Naive thymus-derived CD8-positive, alpha-beta T cell (primary cell): ENCODE results near the gene DHRS12. TPM values are rescaled to one million over a fixed set of nuclear protein-coding genes. Genes with fewer than 3 reads are reported as not detected.

Experiments used
- ATAC-seq, 2 donors: fragments of 150-1000 bp; cut with Tn5 transposase in 1 of 2; sonication (Bioruptor Pico), chemical (Tn5 transposase) in 1 of 2; 1 replicate in 1 of 2; 2 replicates in 1 of 2; pipeline ENCODE4 v1.10.0; 2021; ENCODE audit warnings: mild to moderate bottlenecking in 2 of 2, moderate library complexity in 2 of 2
- POLR2A ChIA-PET: fragments of 350-600 bp; sonication (Branson Sonifier 250); formaldehyde crosslinking; loops from one replicate; lab custom pipeline; 2021; ENCODE audit warnings: antibody characterized with exemption; lab: Charles Lee
- DNase-seq, 10 donors: peaks; one replicate each; pipeline versions ENCODE4 v3.0.0 to v3.0.0-alpha.2; 2020 to 2022
- H3K27ac Mint-ChIP-seq, 10 donors: one replicate each; pipeline ENCODE4 v1.8.0; 2020 to 2022; ENCODE audit warnings: mild to moderate bottlenecking in 10 of 10, mixed read lengths in 10 of 10, moderate library complexity in 4 of 10, inconsistent platforms in 1 of 10
- H3K27me3 Mint-ChIP-seq, 5 donors: one replicate each; pipeline ENCODE4 v1.8.0; 2021 to 2022; ENCODE audit warnings: mixed read lengths in 5 of 5
- H3K36me3 Mint-ChIP-seq, 3 donors: one replicate each; pipeline ENCODE4 v1.8.0; 2020 to 2022; ENCODE audit warnings: mixed read lengths in 3 of 3, mild to moderate bottlenecking in 2 of 3, inconsistent platforms in 1 of 3
- H3K4me1 Mint-ChIP-seq, 4 donors: one replicate each; pipeline ENCODE4 v1.8.0; 2021 to 2022; ENCODE audit warnings: mixed read lengths in 4 of 4
- H3K4me3 Mint-ChIP-seq, 10 donors: one replicate each; pipeline ENCODE4 v1.8.0; 2020 to 2022; ENCODE audit warnings: mild to moderate bottlenecking in 10 of 10, mixed read lengths in 10 of 10, moderate library complexity in 6 of 10, inconsistent platforms in 1 of 10
- H3K9me3 Mint-ChIP-seq, 9 donors: one replicate each; pipeline ENCODE4 v1.8.0; 2020 to 2022; ENCODE audit warnings: mixed read lengths in 9 of 9, mild to moderate bottlenecking in 3 of 9, inconsistent platforms in 1 of 9, moderate library complexity in 1 of 9
- polyA plus RNA-seq, 3 donors: library from polyadenylated mRNA; unstranded; fragments of 300-500 nt; fragmentation: Illumina TruSeq; gene quantifications; one replicate each; pipeline ENCODE4 v1.2.3, GENCODE V29; 2021
- total RNA-seq, 8 experiments: library from RNA in 2 of 8; stranded (reverse) in 2 of 8; gene quantifications; one replicate each; pipeline ENCODE4 v1.2.3 and lab custom pipeline; 2021 to 2026

The DHRS12 gene
- total and polyA plus RNA-seq, 5 experiments from 2014 or later, result 22.1 to 33.2 (median 24.2) TPM

- ATAC-seq, result no peak
- Mint-ChIP-seq H3K36me3 (peaks cover 4 to 35% (median 33%) of the 10 kb centered on the region in 3 donors), H3K27ac (no peak overlapping the region), H3K4me3 (no peak overlapping the region), H3K27me3 (no peaks in the 10 kb centered on the region), H3K4me1 (peaks cover 0 to 4% (median 0%) of the 10 kb centered on the region in 4 donors), H3K9me3 (no peaks in the 10 kb centered on the region)
- DNase-seq, result no peak
- POLR2A ChIA-PET, result no interaction called here
Measured at GRCh38 chr13:51726446-51727193, 77.3 kb downstream of the DHRS12 start.

GRCh38 chr13:51724721-51725120 lies 79.2 kb downstream of the DHRS12 start:
- ATAC-seq (no peak), DNase-seq (no peak)
- Mint-ChIP-seq H3K9me3 (no peaks in the 10 kb centered on the region), H3K4me1 (peaks cover 0 to 3% (median under 1%) of the 10 kb centered on the region in 4 donors), H3K27me3 (peaks cover 0 to 1% (median 0%) of the 10 kb centered on the region in 5 donors), H3K27ac (no peak overlapping the region), H3K4me3 (no peak overlapping the region), H3K36me3 (peaks cover 4 to 44% (median 33%) of the 10 kb centered on the region in 3 donors)
- POLR2A ChIA-PET, result interaction anchor here (0.7 kb wide), 1 partner anchor 25 kb away, joined by 3 read pairs; no protein-coding TSS in a partner anchor

GRCh38 chr13:51723529-51723928 lies 80.4 kb downstream of the DHRS12 start:
- Mint-ChIP-seq H3K36me3 (peaks cover 4 to 49% (median 33%) of the 10 kb centered on the region in 3 donors), H3K4me3 (no peak overlapping the region), H3K27me3 (peaks cover 0 to 1% (median 0%) of the 10 kb centered on the region in 5 donors), H3K4me1 (peaks cover 0 to 4% (median 1%) of the 10 kb centered on the region in 4 donors), H3K27ac (peak overlapping the region in 3 of 10 donors; percentile 2 to 36 (median 11)), H3K9me3 (no peaks in the 10 kb centered on the region)
- POLR2A ChIA-PET, result no interaction called here
- DNase-seq (no peak), ATAC-seq (no peak)

- Mint-ChIP-seq H3K27ac (peak overlapping the region in 2 of 10 donors; percentile 2 to 16), H3K36me3 (peaks cover 4 to 32% (median 19%) of the 10 kb centered on the region in 3 donors), H3K27me3 (peaks cover 0 to 1% (median 0%) of the 10 kb centered on the region in 5 donors), H3K4me3 (no peak overlapping the region), H3K4me1 (peaks cover 0 to 6% (median 1%) of the 10 kb centered on the region in 4 donors), H3K9me3 (no peaks in the 10 kb centered on the region)
- no peak for DNase-seq
- ATAC-seq, result no peak
- POLR2A ChIA-PET, result no interaction called here
Measured at GRCh38 chr13:51721496-51721895, 82.5 kb downstream of the DHRS12 start.

GRCh38 chr13:51719394-51719793 lies 84.6 kb downstream of the DHRS12 start:
- H3K4me3 Mint-ChIP-seq, result no peak overlapping the region
- H3K36me3 Mint-ChIP-seq, result peaks cover 0 to 26% (median 9%) of the 10 kb centered on the region in 3 donors
- H3K9me3 Mint-ChIP-seq, result no peaks in the 10 kb centered on the region
- peaks cover 0 to 6% (median under 1%) of the 10 kb centered on the region in 4 donors for H3K4me1 Mint-ChIP-seq
- no peak for DNase-seq
- H3K27me3 Mint-ChIP-seq, result peaks cover 0 to 1% (median 0%) of the 10 kb centered on the region in 5 donors
- H3K27ac Mint-ChIP-seq, result peak overlapping the region in 1 of 10 donors; percentile 22
- POLR2A ChIA-PET, result interaction anchor here (1.3 kb wide), 1 partner anchor 266 kb away, joined by 5 read pairs; the partner anchor contains the start of gene INTS6
- no peak for ATAC-seq

Other genes starting within 250 kb of the DHRS12 start
- 10 to 100 TPM; 23.5 to 24.8 TPM for gene WDFY2, start 219.7 kb downstream of the DHRS12 start, total RNA-seq
- gene WDFY2, start 219.7 kb downstream of the DHRS12 start, polyA plus RNA-seq, result 1 to 10 TPM; 3.8 to 4.4 (median 4.0) TPM
- 10 to 100 TPM; 14.7 to 15.4 TPM for gene TMEM272, start 41.0 kb upstream of the DHRS12 start, total RNA-seq
- gene TMEM272, start 41.0 kb upstream of the DHRS12 start, polyA plus RNA-seq, result under 1 TPM; 0.29 to 0.75 (median 0.52) TPM
- not detected for gene CCDC70, start 57.8 kb upstream of the DHRS12 start, total RNA-seq
- gene CCDC70, start 57.8 kb upstream of the DHRS12 start, polyA plus RNA-seq, result not detected
- 1 to 10 TPM; 1.2 to 1.7 TPM for gene ATP7B, start 207.3 kb upstream of the DHRS12 start, total RNA-seq
- under 1 TPM; 0.06 to 0.29 (median 0.26) TPM for gene ATP7B, start 207.3 kb upstream of the DHRS12 start, polyA plus RNA-seq
- gene ALG11, start 208.2 kb upstream of the DHRS12 start, total RNA-seq, result 10 to 100 TPM; 39.8 to 47.0 TPM
- 10 to 100 TPM; 22.1 to 25.5 (median 23.8) TPM for gene ALG11, start 208.2 kb upstream of the DHRS12 start, polyA plus RNA-seq
- gene UTP14C, start 220.5 kb upstream of the DHRS12 start, total RNA-seq, result 10 to 100 TPM; 11.6 to 14.4 TPM
- 1 to 10 TPM; 2.4 to 3.6 (median 3.3) TPM for gene UTP14C, start 220.5 kb upstream of the DHRS12 start, polyA plus RNA-seq